Kidney (tissue), 14 donors: ENCODE results near the gene XRCC3. TPM values are rescaled to one million over a fixed set of nuclear protein-coding genes. Genes with fewer than 3 reads are reported as not detected.
A peak's percentile ranks its signal among the peaks of the same experiment; 100 is the strongest.

ENCODE experiments used
- DNase-seq, 5 donors: peaks; one replicate each; pipeline ENCODE4 v3.0.0-alpha.2; 2013 to 2020
- FAIRE-seq: peaks from 2 replicates; lab custom pipeline; 2012; peaks lifted over from hg19 to GRCh38; lab: Jason Lieb, UNC
- H3K27ac ChIP-seq, 2 donors: one replicate each; pipeline ENCODE4 v1.7.0; 2013; ENCODE audit warnings: low read depth in 2 of 2, low read length in 2 of 2, inconsistent platforms in 1 of 2
- H3K27me3 ChIP-seq: one replicate; pipeline ENCODE4 v1.7.1; 2013; ENCODE audit warnings: low read length, inconsistent platforms; ENCODE audit not compliant: control insufficient read depth, insufficient read depth
- H3K36me3 ChIP-seq, 3 donors: one replicate each; pipeline versions ENCODE4 v1.7.0 to v1.7.1; 2013; ENCODE audit warnings: low read length in 3 of 3, control low read depth in 1 of 3, inconsistent platforms in 1 of 3; ENCODE audit not compliant: insufficient read depth in 3 of 3, control insufficient read depth in 2 of 3
- H3K4me1 ChIP-seq, 3 donors: one replicate each; pipeline versions ENCODE4 v1.7.0 to v1.7.1; 2013; ENCODE audit warnings: low read length in 3 of 3, inconsistent platforms in 1 of 3, low read depth in 1 of 3; ENCODE audit not compliant: control insufficient read depth in 2 of 3, insufficient read depth in 2 of 3
- H3K4me3 ChIP-seq, 3 donors: one replicate each; pipeline versions ENCODE4 v1.7.0 to v1.8.1; 2013; ENCODE audit warnings: low read length in 3 of 3, control low read depth in 1 of 3, inconsistent platforms in 1 of 3
- H3K9ac ChIP-seq, 3 donors: one replicate each; pipeline versions ENCODE4 v1.7.0 to v1.7.1; 2013; ENCODE audit warnings: low read length in 3 of 3, control low read depth in 1 of 3, inconsistent platforms in 1 of 3
- H3K9me3 ChIP-seq, 3 donors: one replicate each; pipeline versions ENCODE4 v1.7.0 to v1.7.1; 2013; ENCODE audit warnings: low read length in 3 of 3, control low read depth in 1 of 3, inconsistent platforms in 1 of 3; ENCODE audit not compliant: control insufficient read depth in 2 of 3, insufficient read depth in 1 of 3
- intact Hi-C: fragments of 100-400 bp; cut with DNase I; formaldehyde crosslinking; loops from one replicate; pipeline ENCODE4 v1.11.1; 2022
- polyA plus RNA-seq: library from polyadenylated mRNA; stranded (reverse); fragments of 350-450 nt; fragmentation: Illumina TruSeq; extraction: RNeasy Lipid Tissue Mini Kit (QIAGEN cat#74804); gene quantifications from one replicate; pipeline ENCODE4 v1.2.3, GENCODE V29; 2014; ENCODE audit warnings: low read depth, low replicate concordance; ENCODE audit not compliant: insufficient read depth
- total RNA-seq: library from RNA; stranded (reverse); fragmentation: NEBNext Ultra II Directional; extraction: Animal tissue kit (Norgen Biotek cat#: 25700); gene quantifications from one replicate; pipeline ENCODE4 v1.2.1, GENCODE V29; 2021
- TF ChIP-seq, protein P1 (sequence below): IDR thresholded peaks from 3 replicates; pipeline ENCODE4 v1.5.1; 2012; ENCODE audit warnings: mild to moderate bottlenecking, moderate library complexity, borderline replicate concordance; ENCODE audit not compliant: insufficient read depth; ENCODE audit errors: extremely low read depth
- donor health status: control.
- donor health status: control.
- donor health status: control.
- donor health status: control.
- donor health status: control.
- donor health status: DM: yes; HTN: yes; CAD: no.
- donor health status: Normal renal cell carcinoma (clear cell type).

Gene XRCC3
- total and polyA plus RNA-seq, 2 donors from 2014 or later = 2.8 to 6.3 TPM

DNA sequence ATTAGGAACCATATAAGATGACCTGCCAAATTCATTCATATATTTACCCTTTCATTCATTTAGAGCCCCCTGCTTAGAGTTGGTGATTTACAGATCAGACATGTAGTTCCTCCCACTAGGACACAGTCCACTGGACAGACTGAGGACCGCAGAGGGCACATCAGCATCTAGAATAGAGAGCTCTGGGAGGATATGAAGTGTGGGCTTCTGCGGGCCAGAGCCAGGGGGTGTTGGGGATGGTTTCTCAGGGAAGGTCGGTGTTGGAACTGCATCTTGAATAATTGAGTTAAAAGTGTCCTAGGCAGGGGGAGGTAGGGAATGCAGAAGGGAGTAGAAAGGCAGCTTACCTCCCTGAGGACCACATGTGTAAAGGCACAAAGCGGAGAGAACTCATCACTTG, 43.3 kb downstream of the XRCC3 start:
- FAIRE-seq = no peak
- no peak overlapping the region for H3K27ac ChIP-seq

DNA sequence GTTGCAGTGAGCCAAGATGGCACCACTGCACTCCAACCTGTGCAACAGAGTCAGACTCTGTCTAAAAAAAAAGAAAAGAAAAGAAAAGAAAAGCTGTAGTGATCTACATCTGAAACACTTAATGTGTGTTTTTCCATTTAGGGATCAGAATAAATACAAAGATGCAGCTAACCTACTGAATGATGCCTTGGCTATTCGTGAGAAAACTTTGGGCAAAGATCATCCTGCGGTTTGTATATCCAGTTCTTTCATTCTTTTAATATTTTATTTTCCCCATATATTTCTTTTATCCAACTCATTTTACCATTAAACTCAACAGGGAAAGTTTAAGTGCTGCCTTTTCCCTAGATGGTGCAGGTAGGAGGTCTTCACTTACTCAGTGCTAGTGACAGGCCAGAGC, 45.9 kb downstream of the XRCC3 start:
- intact Hi-C loops = no loop called here
- TF ChIP-seq, protein P1, sequence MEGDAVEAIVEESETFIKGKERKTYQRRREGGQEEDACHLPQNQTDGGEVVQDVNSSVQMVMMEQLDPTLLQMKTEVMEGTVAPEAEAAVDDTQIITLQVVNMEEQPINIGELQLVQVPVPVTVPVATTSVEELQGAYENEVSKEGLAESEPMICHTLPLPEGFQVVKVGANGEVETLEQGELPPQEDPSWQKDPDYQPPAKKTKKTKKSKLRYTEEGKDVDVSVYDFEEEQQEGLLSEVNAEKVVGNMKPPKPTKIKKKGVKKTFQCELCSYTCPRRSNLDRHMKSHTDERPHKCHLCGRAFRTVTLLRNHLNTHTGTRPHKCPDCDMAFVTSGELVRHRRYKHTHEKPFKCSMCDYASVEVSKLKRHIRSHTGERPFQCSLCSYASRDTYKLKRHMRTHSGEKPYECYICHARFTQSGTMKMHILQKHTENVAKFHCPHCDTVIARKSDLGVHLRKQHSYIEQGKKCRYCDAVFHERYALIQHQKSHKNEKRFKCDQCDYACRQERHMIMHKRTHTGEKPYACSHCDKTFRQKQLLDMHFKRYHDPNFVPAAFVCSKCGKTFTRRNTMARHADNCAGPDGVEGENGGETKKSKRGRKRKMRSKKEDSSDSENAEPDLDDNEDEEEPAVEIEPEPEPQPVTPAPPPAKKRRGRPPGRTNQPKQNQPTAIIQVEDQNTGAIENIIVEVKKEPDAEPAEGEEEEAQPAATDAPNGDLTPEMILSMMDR = no peak
- Histone ChIP-seq H3K27ac (no peak overlapping the region), H3K4me3 (no peak overlapping the region), H3K9ac (no peak overlapping the region), H3K4me1 (no peaks in the 10 kb centered on the region), H3K9me3 (no peaks in the 10 kb centered on the region), H3K27me3 (no peaks in the 10 kb centered on the region), H3K36me3 (peaks cover 10 to 47% (median 29%) of the 10 kb centered on the region in 3 donors)
- DNase-seq = no peak
- FAIRE-seq = no peak

More for the DNA sequence above, 43.3 kb downstream of the XRCC3 start:
- Histone ChIP-seq H3K4me3 (no peak overlapping the region), H3K36me3 (peaks cover 16 to 73% (median 43%) of the 10 kb centered on the region in 3 donors), H3K4me1 (no peaks in the 10 kb centered on the region), H3K9ac (no peak overlapping the region), H3K9me3 (no peaks in the 10 kb centered on the region), H3K27me3 (no peaks in the 10 kb centered on the region)
- intact Hi-C loops = no loop called here
- TF ChIP-seq, protein P1 = no peak
- DNase-seq = peak in 3 of 5 donors; percentile 50 to 69 (median 64)

DNA sequence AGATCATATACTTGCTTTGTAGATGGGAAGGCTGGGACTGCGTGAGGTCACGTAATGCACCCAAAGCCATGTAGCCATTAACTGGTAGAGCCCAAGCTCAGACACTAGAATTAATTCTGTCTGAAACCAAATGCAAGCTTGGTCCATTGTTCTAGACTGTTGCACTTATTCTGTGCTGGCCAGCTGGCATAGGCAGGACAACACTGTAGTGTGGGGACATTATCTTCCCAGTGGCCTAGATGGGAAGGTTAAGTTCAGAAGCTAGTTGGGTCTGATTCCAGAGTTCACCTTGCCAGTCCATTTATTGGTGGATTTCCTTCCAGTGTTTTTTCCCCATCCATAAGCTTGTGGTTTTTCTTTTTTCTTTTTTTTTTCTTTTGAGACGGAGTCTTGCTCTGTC, 47.1 kb downstream of the XRCC3 start:
- Histone ChIP-seq H3K4me3 (no peak overlapping the region), H3K9me3 (no peaks in the 10 kb centered on the region), H3K36me3 (peaks cover 8 to 44% (median 24%) of the 10 kb centered on the region in 3 donors), H3K27me3 (no peaks in the 10 kb centered on the region), H3K4me1 (peaks cover 0 to 4% (median 0%) of the 10 kb centered on the region in 3 donors), H3K27ac (no peak overlapping the region), H3K9ac (no peak overlapping the region)
- DNase-seq (no peak), FAIRE-seq (no peak)
- intact Hi-C loops = no loop called here
- TF ChIP-seq, protein P1 = no peak

DNA sequence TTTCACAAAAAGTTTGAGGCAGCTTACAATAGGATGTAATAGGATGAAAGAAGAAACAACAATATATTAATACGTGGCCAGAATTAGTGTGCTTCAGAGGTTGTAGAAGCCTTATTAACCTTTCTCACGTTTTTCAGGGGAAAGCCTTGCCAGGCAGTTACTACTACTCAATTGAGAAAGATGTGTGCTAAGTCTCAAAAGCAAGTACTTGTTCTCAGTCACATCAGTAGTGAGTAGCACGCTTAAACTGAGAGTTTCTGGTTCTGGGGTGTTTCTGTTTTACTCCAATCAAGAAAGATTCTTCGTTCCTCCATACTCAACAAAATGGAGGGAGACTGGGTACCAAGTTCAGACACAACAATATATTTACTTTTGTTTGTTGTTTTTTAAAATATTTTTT, 47.6 kb downstream of the XRCC3 start:
- Histone ChIP-seq H3K9me3 (no peaks in the 10 kb centered on the region), H3K4me3 (no peak overlapping the region), H3K36me3 (peaks cover 8 to 40% (median 20%) of the 10 kb centered on the region in 3 donors), H3K27me3 (no peaks in the 10 kb centered on the region), H3K4me1 (peaks cover 0 to 4% (median 0%) of the 10 kb centered on the region in 3 donors), H3K9ac (no peak overlapping the region), H3K27ac (no peak overlapping the region)
- TF ChIP-seq, protein P1 = no peak
- DNase-seq (no peak), FAIRE-seq (no peak)
- intact Hi-C loops = no loop called here
